ENCODE results near the gene OXNAD1. TPM values are rescaled to one million over a fixed set of nuclear protein-coding genes. Genes with fewer than 3 reads are reported as not detected.

The OXNAD1 gene, protein sequence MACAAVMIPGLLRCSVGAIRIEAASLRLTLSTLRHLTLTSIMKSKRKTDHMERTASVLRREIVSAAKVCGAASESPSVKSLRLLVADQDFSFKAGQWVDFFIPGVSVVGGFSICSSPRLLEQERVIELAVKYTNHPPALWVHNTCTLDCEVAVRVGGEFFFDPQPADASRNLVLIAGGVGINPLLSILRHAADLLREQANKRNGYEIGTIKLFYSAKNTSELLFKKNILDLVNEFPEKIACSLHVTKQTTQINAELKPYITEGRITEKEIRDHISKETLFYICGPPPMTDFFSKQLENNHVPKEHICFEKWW
- 10 to 100 TPM in 4 of 5 donors, 1 to 10 TPM in 1; 9.3 to 14.9 (median 12.7) TPM for polyA plus RNA-seq (ENCODE audit: insufficient read depth in 1 of 5, insufficient read length in 5 of 5, low replicate concordance in 1 of 5)
- long read RNA-seq, donor 1, transcript OXNAD1-201 (9 exons, 3,929 nt) = major isoform, 5 of 91 reads
- long read RNA-seq, donor 1, partial matches to known transcripts = 40 of 91 reads
- long read RNA-seq, donor 1, other reads (novel, unspliced or antisense) = 44 of 91 reads
- long read RNA-seq, donor 2, partial matches to known transcripts = 0 of 5 reads
- long read RNA-seq, donor 2, other reads (novel, unspliced or antisense) = 0 of 5 reads
- long read RNA-seq, donor 3, partial matches to known transcripts = 5 of 21 reads
- long read RNA-seq, donor 3, other reads (novel, unspliced or antisense) = 15 of 21 reads
- long read RNA-seq, donor 4 = 0 reads
- long read RNA-seq, donor 5, partial matches to known transcripts = 27 of 48 reads
- long read RNA-seq, donor 5, other reads (novel, unspliced or antisense) = 19 of 48 reads
- long read RNA-seq, donor 6 = 0 reads
- long read RNA-seq, donor 7, partial matches to known transcripts = 0 of 2 reads
- long read RNA-seq, donor 7, other reads (novel, unspliced or antisense) = 0 of 2 reads
- long read RNA-seq, donor 8, partial matches to known transcripts = 0 of 1 reads
- long read RNA-seq, donor 8, other reads (novel, unspliced or antisense) = 0 of 1 reads

DNA sequence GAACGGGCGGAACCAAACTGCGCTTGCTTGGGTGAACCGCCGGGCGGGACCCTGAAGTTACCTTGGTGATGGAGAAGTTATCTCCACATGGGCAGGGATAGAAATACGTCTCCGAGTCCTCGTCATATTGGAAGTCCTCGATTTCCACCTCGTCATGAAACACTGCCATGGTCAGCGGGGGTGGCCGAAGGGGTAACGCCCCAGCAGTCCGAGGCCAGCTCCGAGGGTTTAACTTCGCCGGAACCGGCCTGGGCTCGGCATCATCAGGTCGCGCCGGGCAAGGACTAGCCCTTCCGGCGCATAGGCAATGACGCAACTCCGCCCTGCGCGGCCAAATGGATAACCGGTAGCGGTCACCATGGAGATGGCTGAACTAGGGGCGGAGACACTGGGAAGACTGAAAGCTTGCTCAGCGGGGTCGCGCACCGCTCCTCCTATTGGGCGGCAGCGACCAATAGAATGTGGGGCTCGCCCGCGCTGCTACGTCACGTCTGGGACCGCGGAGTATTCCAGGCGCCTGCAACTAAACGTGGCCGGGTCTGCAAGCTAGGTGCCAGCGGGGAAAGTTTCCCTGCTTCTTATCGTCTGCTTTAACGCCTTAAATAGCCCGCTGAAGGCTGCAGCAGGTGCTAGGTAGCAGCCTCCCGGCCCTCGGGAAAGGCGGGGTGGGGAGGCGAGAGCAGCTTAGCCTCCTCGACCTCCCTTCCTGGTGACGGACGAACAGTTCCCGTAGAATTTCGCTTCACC lies at the start of gene OXNAD1, which contains the start of gene DPH3:
Gene OXNAD1, plus strand, starts transcription at position 505 of the 747 bp plus-strand sequence. CDS start 5,741 bp downstream, outside the sequence.
Gene DPH3, minus strand, starts transcription at position 236 of the 747 bp plus-strand sequence. Its CDS starts 67 bp downstream, at position 169.
- peak; percentile 99 to 100 for DNase-seq

DNA sequence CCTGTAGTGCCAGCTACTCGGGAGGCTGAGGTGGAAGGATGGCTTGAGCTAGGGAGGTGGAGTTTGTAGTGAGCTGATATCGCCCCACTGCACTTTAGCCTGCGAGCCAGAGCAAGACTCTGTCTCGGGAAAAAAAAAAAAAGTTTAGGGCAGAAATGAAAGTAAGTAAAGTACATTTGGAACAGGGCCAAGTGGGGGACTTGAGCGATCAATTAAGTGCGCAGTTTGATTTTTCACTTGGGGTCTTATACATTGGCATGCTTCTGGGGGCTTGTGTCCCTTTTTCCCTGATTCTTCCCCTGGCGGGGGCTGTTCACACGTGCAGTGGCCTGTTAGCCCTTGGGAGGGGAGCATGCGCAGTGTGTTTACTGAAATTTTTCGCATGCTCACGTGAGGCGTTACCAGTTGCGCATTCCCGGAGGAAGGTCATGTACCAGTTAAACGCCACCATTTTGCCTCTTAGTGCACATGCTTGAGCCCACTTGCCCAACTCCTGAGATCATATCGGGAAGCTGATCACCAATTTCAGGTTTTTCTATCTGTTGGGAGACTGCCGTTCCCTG lies 48.6 kb upstream of the OXNAD1 start:
- DNase-seq = no peak

DNA sequence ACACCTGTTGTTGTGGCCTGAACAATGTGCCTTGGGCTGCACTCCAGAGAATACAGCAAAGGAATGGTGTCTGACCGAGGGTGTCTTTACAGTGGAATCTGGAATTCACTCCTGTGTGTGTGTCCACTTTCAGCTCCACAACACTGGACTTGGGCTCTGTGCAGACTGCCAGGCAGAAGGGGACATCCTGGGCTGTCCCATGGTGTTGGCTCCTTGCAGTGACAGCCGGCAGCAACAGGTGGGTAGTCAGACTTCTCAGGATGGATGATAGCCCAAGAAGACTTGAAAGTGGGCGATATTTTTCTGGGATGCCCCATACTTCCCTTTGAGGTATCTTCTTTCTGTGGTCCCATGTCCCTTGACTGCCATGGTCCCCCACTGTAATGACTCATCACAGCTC lies 45.2 kb upstream of the OXNAD1 start:
- DNase-seq = no peak

DNA sequence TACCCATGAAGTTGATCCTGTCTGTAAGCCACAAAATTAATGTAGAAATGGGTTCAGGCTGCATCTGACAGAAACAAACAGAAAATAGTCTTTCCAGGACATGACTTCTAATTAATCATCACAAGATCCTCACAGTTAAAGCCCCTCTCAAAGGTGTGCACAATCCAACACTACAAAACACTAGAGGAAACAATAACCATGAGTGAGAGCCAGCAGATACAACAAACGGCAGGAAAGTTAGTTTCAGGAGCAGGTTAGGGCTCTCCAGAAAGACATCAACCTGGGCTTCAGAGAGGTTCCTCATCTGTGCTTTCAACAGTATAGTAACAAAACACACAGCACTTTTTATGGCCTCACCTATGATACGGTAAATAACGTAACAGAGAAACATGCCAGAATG lies 43.0 kb upstream of the OXNAD1 start:
- DNase-seq = no peak

DNA sequence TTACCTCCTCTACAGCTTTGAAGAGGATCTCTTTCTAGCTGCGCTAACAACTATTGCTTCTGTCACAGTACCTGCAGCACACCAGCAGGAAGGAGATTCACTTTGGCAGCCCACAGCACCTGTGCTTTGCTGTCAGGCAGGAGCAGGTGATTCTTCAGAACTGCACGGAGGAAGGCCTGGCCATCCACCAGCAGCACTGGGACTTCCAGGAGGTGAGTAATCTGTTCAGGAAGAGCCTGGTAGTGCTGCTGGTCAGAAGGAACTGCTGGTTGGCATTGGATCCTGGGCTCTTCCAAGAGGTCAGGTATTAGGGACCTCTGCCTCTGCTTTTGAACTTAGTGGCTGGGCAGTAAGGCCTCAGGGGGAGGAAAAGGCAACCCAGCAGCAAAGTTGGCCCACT lies 42.5 kb upstream of the OXNAD1 start:
- no peak for DNase-seq

DNA sequence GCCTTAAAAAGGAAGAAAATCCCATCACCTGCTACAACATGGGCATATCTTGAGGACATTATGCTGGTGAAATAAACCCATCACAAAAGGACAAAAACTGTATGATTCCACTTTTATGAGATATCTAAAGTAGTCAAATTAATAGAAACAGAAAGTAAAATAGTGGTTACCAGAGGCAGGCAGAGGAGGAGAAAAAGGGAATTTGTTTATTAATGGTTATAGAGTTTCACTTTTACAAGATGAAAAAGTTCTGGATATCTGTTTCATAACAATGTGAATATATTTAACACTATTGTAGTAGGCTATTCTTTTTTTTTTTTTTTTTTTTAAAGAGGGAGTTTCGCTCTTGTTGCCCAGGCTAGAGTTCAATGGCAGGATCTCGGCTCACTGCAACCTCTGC lies 40.7 kb upstream of the OXNAD1 start:
- no peak for DNase-seq

DNA sequence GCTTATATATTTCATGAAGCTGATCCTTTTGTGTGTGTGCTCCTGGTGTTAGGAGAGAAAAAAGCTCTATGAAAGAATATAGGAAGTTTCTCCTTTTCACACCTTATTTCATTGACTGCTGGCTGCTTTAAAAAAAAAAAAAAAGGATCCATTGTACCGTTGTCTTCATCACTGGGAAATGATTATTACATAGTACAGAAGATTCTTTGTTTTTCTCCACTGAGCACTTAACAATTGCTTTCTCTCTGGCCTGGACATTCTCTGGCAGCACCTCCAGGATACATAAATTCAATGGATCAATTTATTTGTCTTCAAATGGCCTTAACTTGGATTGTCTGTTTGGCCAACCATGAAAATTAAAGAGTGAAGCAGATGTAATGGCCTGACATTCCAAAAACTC lies 37.4 kb upstream of the OXNAD1 start:
- no peak for DNase-seq

DNA sequence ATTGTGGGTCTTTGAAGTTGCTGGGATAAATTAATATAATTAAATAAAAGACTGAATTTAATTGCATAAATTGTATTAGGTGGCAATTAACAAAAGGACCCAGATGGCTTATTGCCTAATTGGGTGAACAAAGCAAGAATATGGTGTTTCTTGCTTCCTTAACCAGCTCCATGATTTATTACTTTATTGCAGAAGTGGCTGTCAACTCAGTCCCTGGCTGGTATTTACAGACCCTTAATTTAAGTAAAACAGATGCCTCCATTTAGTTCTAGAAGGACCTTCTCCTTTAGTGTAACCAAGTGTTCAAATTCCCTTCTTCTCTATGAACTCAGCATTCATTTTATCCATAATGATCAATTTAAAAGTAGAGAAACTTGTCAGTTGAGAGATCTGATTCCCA lies 35.3 kb upstream of the OXNAD1 start:
- DNase-seq = no peak

DNA sequence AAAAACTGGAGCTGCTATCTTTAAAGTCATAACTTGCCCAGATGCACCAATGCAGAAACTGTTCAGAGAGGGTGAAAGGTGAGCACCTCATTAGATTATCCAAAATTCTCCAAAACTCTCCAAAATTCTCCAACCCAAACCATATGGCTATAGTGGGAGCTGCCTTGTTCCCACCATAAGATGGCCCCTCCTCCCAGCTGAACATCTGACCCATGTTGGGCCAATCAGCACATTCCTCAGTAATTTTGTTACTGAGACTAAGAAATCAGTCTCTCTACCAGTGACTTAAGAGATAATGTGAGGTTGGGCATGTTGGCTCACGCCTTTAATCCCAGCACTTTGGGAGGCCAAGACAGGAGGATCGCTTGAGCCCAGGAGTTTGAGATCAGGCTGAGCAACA lies 33.0 kb upstream of the OXNAD1 start:
- no peak for DNase-seq

DNA sequence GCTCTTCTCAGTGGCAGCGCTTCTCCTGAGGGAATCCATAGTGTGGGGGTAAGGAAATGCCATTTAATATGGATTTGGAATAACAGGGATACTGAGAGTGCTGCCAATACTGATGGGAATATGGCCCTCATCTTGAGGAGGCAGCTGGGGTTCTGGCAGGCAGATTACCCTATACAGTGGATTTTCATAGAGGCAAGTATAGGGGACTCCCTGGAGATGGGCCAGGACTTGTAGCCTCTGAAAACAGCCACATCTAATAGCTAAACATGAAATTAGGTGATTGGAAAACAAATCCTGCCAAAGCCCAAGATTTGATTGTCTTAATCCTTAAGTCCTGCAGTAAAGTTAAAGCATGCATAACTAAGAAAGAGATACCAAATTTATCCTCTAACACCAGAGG lies 31.2 kb upstream of the OXNAD1 start:
- DNase-seq = no peak

DNA sequence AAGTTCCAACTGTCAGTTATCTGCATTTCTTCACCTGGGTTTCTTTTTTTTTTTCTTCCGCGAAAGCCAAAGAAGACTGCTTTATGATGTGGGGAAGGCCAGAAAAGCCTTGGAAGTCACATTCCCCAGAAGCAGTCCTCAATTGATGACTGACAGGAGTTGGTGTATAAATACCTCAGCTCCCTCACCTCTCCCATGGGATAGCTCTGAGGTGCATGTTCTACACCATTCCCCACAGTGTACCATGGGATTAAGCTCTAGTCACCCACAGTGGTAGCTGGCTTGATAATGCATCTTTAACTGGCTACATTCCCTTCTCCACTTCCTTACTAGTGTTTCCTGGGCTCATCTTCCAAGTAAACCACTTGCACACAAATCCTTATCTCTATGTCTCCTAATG lies 30.7 kb upstream of the OXNAD1 start:
- DNase-seq = no peak

DNA sequence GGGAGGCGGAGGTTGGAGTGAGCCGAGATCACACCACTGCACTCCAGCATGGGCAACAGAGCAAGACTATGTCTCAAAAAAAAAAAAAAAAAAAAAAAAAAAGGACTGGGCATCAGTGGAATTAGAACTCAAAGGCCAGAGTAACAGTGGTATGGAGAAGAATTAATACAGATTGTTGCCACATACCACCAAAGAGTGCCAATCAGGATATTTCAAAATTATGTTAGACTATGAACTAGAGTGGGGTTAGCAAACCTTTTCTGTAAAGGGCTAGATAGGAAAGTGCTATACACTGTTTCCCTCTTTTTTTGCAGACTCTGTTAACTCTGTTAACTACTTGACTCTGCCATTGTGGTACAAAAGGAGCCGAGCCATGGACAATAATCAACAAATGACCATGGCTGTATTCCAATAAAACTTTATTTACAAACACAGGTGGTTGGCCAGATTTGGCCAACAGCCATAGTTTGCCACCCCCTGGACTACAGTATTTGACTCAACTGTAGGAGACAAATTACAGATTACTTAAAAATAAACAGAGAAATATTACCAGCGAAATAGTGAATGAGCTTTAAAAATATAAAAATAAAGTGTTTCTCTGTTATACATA lies 28.9 kb upstream of the OXNAD1 start:
- no peak for DNase-seq

DNA sequence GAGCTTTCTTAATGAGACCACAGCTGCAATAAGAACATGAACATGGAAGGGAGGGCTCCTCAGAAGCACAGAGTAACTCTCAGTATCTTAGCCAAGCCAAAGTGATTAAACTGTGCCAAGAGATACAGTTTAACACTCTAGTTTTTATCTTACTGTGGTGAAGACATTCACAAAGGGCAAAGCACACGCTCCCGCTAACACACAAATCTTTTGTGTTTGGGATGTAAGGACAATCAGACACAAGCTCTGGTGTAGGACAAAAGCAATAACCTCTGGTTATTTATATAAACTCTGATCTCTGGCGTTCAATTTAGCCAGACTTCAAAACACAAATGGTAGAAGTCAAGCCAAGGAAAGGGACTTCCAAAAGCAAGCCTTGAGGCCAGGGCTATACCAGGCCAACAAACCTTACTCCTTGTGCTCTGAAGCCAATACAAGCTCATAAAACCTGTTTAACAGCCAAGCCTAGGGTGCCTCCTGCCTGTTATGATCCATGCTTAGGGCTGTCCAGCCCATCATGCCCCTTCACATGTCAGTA lies 28.1 kb upstream of the OXNAD1 start:
- peak; percentile 8 to 18 for DNase-seq

DNA sequence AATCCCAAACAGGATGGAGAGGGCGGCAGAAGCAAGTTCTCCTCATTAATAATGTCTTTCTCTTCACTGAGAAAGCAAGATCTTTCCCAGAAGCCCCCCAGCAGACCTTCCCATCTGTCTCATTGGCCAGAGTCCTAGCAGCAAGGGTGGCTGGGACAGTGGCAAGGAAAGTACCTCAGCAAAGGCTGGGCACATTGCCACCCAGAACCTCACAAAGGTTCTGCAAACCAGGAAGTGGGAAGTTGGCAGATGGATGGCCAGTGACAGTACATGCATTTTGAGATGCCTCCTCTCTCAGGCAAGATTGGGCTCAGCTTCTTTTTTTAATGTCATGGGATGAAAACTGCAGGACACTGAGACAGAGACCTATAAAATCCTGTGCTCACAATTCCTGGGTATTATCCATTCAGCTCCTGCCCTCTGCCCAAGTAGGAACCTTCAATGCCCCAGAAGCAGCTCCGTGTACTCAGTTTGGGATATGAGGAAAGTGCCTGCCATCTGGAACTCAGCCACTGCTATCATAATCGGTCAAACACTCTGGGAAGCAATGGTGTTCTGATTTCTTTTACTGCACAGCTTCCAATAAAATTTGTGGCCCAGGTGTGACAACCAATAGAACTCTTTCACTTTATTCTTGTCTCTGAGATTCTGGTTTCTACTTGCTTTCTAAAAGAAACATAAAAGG lies 25.8 kb upstream of the OXNAD1 start:
- no peak for DNase-seq

DNA sequence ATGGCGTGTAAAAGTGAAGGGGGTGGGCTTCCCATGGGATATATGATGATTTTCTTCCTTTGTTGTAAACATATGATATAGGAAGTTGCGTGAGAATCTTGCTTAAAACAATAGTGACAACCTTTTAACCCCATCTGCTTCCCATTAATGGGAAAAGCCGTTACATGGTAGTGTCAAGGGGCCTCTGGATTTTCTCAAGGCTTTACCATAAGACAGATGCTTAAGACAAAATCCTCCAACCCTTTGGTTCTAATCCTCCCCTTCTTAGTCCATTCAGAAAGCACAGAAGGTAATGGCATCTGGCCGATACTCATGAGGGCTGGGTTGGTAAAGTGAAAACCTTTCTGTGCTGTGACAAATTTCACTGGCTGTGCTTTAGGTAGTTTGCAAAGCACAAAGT lies 25.2 kb upstream of the OXNAD1 start:
- DNase-seq = no peak

DNA sequence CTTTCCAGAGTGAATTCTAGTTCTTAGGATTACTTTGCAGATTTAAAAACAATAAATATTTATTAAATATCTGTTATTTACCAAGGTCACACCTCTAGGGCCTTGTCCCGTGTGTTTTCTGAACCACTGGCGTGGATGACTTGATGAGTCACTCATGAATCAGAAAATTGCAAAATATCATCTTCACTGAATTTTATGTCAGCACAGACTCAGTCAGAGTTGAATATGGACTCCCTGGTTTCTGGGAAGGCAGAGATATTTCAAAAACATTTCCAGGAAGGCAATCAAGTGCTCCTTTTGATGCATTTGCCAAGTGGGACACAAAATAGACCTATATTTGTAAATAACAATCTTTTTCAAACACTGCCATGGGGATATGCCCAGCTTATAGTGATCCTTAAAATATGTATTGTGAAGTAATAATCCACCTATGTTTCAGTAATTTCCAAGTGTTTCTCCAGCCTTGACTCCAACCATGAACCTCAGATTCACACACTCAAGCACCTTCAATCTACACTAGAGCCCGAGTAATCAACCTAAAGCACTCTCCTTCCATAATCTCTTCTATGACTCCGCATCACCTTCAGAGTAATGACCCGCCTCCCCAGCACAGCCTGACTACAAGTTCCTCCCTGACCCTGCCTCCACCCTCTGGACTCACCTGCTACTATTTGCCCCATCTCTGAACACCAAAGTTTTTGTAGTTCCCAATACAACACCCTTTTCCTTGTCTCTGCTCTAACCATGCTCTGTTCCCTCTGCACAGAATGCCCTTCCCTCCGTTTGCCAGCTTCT lies 24.6 kb upstream of the OXNAD1 start:
- DNase-seq = no peak

DNA sequence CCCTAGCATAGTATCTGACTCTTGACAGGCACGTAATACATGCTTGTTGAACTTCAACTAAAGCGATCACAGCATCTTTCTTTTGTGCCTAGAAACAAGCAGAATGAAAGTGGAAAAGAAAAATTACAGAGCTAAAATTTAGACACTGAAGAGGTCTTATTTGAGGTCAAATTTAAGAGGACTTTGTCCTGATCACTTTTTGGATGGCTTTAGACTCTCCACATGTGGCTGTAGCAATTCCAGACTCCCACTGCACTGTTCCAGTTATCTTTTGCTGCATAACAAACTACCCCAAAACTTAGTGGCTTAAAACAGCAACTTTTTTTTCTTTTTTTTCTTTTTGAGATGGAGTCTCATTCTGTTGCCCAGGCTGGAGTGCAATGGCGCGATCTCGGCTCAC lies 23.8 kb upstream of the OXNAD1 start:
- DNase-seq = no peak

DNA sequence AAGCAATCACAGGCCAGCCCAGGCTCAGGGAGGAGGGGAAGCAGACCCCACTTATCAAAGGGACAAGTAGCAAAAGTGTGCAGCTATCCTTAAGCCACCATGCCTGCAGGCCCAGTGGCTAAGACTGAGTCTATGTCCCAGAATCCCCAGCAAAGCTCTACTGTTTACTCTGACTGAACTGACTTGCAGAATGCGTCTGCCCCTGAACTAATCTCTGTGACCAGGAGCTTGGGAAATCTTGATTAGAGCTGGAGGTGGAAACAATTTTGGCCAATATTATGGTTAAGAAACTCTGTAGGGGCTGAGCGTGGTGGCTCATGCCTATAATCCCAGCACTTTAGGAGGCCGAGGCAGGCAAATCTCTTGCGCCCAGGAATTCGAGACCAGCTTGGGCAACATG lies 22.8 kb upstream of the OXNAD1 start:
- DNase-seq = no peak

Data from right lung (tissue), 10 donors.